ENCODE measurements around the gene IRS1. TPM values are rescaled to one million over a fixed set of nuclear protein-coding genes. Genes with fewer than 3 reads are reported as not detected.

The IRS1 gene
- polyA plus RNA-seq, 1 of the 3 experiments (the other 2 are of a cell fraction) = 16.5 TPM

DNA sequence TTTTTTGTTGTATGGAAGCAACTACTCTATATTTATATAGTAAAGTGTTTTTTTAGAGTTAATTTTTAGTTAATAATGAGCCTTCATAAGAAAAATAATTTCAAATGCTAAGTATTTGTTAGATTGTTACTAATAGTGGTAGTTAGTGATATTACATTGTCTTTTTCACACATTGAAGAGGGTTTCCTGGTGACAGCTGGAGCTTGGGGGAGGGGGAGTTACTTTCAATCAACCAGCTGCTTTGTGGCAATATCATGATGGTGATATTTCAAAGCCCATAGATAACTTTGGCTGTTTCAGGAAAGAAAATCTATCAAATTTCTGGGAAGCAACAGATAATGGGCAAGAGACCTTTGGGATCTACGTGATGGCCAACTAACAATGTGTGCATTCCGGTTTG lies 40.3 kb upstream of the IRS1 start (continued):
- TF ChIP-seq, protein P1, sequence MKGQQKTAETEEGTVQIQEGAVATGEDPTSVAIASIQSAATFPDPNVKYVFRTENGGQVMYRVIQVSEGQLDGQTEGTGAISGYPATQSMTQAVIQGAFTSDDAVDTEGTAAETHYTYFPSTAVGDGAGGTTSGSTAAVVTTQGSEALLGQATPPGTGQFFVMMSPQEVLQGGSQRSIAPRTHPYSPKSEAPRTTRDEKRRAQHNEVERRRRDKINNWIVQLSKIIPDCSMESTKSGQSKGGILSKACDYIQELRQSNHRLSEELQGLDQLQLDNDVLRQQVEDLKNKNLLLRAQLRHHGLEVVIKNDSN (IDR thresholded peaks at IDR 0.05; ENCODE audit: borderline replicate concordance, low read depth) = no peak
- no peak for TF ChIP-seq YY1 (IDR thresholded peaks at IDR 0.05; ENCODE audit: low read depth)
- no peak for TF ChIP-seq FOXM1 (IDR thresholded peaks at IDR 0.05; ENCODE audit: low read depth)
- no peak for TF ChIP-seq FOXJ3 (CRISPR knock-in tag; IDR thresholded peaks at IDR 0.05)
- no peak for TF ChIP-seq EZH2phosphoT487 (IDR thresholded peaks at IDR 0.05; ENCODE audit: borderline replicate concordance, low read depth)

DNA sequence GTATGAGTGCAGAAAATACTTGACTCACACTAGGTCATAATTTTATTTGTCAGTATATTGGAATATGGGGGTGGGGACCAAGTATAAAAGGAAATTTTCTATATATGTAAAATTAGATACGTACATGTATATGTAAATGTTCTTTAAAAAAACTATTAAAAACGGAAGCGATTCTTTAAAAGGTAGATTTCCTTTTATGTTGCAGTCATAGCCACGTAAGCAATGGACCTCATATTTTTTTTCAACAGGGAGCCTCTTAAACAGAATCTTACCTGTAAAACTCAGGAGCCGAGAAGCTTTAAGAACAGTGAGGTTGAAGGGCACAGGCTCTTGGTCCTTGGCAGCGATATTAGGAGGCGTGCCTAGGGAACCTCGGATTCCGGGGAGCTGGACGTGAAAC lies 39.5 kb upstream of the IRS1 start:
- Histone ChIP-seq H4K20me1 (ENCODE audit: insufficient read depth) (no peaks in the 10 kb centered on the region), H3K79me2 (ENCODE audit: insufficient read depth) (peaks cover 44% of the 10 kb centered on the region), H3K4me1 (ENCODE audit: control insufficient read depth in 1 of 2, insufficient read depth in 2 of 2, low read depth in 1 of 2, low read length in 1 of 2) (peaks cover 6 to 18% of the 10 kb centered on the region in 2 experiments; a peak in 3 of 4 replicates), H3K27ac (ENCODE audit: low read depth in 2 of 2, low read length in 1 of 2) (no peak overlapping the region), H3K36me3 (replicated peaks in 1 of 2; ENCODE audit: control insufficient read depth in 1 of 2, insufficient read depth in 2 of 2, low read length in 1 of 2) (peaks cover 0 to 24% of the 10 kb centered on the region in 2 experiments), H3K4me3 (ENCODE audit: low read depth in 2 of 2, low read length in 1 of 2) (no peak overlapping the region), H3K4me2 (0 out of 2 replicates have a peak overlapping the region, but pooled peaks have one; percentile 93), H3K9ac (no peak overlapping the region), H3K27me3 (ENCODE audit: insufficient read depth) (no peaks in the 10 kb centered on the region), H3K9me2 (no peaks in the 10 kb centered on the region), H3K9me3 (0 out of 2 replicates have a peak, but pooled peaks cover 6% of the 10 kb centered on the region), H3F3A (replicated peaks; ENCODE audit: insufficient read depth) (peaks cover 16% of the 10 kb centered on the region), H2AFZ (ENCODE audit: low read depth) (no peak overlapping the region)
- DNase-seq = no peak
- ChIA-PET CTCF (interaction anchor here (1.3 to 1.4 kb wide), 2 partner anchors 14 to 146 kb away, joined by 3 read pairs; no protein-coding TSS in a partner anchor), POLR2A (no interaction called here)
- 92% methylated on average over 10 of the region's 10 CpGs for WGBS (ENCODE audit: low lambda C conversion rate)
- TF ChIP-seq JUND (IDR thresholded peaks at IDR 0.05) = no peak
- TF ChIP-seq, protein P2, sequence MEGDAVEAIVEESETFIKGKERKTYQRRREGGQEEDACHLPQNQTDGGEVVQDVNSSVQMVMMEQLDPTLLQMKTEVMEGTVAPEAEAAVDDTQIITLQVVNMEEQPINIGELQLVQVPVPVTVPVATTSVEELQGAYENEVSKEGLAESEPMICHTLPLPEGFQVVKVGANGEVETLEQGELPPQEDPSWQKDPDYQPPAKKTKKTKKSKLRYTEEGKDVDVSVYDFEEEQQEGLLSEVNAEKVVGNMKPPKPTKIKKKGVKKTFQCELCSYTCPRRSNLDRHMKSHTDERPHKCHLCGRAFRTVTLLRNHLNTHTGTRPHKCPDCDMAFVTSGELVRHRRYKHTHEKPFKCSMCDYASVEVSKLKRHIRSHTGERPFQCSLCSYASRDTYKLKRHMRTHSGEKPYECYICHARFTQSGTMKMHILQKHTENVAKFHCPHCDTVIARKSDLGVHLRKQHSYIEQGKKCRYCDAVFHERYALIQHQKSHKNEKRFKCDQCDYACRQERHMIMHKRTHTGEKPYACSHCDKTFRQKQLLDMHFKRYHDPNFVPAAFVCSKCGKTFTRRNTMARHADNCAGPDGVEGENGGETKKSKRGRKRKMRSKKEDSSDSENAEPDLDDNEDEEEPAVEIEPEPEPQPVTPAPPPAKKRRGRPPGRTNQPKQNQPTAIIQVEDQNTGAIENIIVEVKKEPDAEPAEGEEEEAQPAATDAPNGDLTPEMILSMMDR (IDR thresholded peaks at IDR 0.05) = no peak
- no peak for TF ChIP-seq POLR2AphosphoS5 (IDR thresholded peaks at IDR 0.05; ENCODE audit: low read depth, low read length)
- TF ChIP-seq, protein P3, sequence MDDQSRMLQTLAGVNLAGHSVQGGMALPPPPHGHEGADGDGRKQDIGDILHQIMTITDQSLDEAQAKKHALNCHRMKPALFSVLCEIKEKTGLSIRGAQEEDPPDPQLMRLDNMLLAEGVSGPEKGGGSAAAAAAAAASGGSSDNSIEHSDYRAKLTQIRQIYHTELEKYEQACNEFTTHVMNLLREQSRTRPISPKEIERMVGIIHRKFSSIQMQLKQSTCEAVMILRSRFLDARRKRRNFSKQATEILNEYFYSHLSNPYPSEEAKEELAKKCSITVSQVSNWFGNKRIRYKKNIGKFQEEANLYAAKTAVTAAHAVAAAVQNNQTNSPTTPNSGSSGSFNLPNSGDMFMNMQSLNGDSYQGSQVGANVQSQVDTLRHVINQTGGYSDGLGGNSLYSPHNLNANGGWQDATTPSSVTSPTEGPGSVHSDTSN (IDR thresholded peaks at IDR 0.05) = no peak
- TF ChIP-seq, protein P4, sequence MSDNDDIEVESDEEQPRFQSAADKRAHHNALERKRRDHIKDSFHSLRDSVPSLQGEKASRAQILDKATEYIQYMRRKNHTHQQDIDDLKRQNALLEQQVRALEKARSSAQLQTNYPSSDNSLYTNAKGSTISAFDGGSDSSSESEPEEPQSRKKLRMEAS (IDR thresholded peaks at IDR 0.05; ENCODE audit: low read depth) = no peak
- TF ChIP-seq GATA2 (CRISPR knock-in tag; IDR thresholded peaks at IDR 0.05) = no peak
- TF ChIP-seq SIN3A (IDR thresholded peaks at IDR 0.05; ENCODE audit: borderline replicate concordance, low read depth, low read length) = no peak
